H7 (cell line): ENCODE measurements around the gene SOX2. TPM values are rescaled to one million over a fixed set of nuclear protein-coding genes. Genes with fewer than 3 reads are reported as not detected.
A peak's percentile ranks its signal among the peaks of the same experiment; 100 is the strongest.

Source experiments
- DNase-seq: peaks from one replicate; pipeline ENCODE4 v3.0.0; 2012
- H3K27me3 ChIP-seq: 2 replicates; pipeline ENCODE4 v1.6.0; 2011; ENCODE audit warnings: mild to moderate bottlenecking, low read length; ENCODE audit not compliant: control insufficient read depth, insufficient read depth
- H3K36me3 ChIP-seq: replicated peaks from 2 replicates; pipeline ENCODE4 v1.5.1; 2011; ENCODE audit warnings: low read length; ENCODE audit not compliant: control insufficient read depth, insufficient read depth
- H3K4me3 ChIP-seq: 2 replicates; pipeline ENCODE4 v1.5.1; 2011; ENCODE audit warnings: low read depth, mild to moderate bottlenecking, control low read depth, low read length, moderate library complexity; ENCODE audit not compliant: insufficient read depth
- total RNA-seq: library from RNA; depleted of rRNA; stranded (reverse); fragments of >200 nt; shearing (Covaris generic); gene quantifications from 2 replicates; pipeline ENCODE4 v1.2.3, GENCODE V29; 2014; rRNA removed

The SOX2 gene
- total RNA-seq = 233 and 264 TPM in 2 replicates

DNA sequence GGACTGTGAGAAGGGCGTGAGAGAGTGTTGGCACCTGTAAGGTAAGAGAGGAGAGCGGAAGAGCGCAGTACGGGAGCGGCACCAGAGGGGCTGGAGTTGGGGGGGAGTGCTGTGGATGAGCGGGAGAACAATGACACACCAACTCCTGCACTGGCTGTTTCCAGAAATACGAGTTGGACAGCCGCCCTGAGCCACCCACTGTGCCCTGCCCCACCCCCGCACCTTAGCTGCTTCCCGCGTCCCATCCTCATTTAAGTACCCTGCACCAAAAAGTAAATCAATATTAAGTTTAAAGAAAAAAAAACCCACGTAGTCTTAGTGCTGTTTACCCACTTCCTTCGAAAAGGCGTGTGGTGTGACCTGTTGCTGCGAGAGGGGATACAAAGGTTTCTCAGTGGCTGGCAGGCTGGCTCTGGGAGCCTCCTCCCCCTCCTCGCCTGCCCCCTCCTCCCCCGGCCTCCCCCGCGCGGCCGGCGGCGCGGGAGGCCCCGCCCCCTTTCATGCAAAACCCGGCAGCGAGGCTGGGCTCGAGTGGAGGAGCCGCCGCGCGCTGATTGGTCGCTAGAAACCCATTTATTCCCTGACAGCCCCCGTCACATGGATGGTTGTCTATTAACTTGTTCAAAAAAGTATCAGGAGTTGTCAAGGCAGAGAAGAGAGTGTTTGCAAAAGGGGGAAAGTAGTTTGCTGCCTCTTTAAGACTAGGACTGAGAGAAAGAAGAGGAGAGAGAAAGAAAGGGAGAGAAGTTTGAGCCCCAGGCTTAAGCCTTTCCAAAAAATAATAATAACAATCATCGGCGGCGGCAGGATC, at the start of gene SOX2:
TSS of gene SOX2 (plus strand) at position 601 of the 811 bp plus-strand sequence. CDS start 436 bp downstream, outside the sequence.
- H3K36me3 ChIP-seq = no peaks in the 10 kb centered on the region
- peak within 1 kb of the TSS; percentile 99 for H3K4me3 ChIP-seq
- DNase-seq = peak; percentile 99
- H3K27me3 ChIP-seq = peaks cover 1% of the 10 kb centered on the region; the same call in 1 of the 2 replicates

DNA sequence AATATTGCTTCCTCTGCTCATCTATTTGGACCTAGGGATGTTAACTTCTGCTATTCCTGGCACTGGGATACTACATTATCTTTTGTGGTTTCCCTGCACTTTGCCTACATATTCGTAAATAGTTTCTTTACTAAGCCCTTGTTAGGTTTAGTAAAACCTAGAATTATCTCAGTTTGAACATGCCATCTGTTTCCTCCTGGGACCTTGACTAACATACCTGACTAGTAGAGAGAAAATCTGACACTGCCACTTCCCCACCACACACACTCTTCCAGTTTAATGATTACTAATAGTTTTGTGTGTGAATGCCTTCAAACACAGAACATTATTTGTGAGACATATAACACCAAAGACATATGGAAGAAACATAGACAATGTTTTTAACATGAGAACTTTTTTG, 28.2 kb upstream of the SOX2 start:
- DNase-seq = no peak
- Histone ChIP-seq H3K4me3 (no peak overlapping the region), H3K27me3 (no peaks in the 10 kb centered on the region), H3K36me3 (no peaks in the 10 kb centered on the region)

DNA sequence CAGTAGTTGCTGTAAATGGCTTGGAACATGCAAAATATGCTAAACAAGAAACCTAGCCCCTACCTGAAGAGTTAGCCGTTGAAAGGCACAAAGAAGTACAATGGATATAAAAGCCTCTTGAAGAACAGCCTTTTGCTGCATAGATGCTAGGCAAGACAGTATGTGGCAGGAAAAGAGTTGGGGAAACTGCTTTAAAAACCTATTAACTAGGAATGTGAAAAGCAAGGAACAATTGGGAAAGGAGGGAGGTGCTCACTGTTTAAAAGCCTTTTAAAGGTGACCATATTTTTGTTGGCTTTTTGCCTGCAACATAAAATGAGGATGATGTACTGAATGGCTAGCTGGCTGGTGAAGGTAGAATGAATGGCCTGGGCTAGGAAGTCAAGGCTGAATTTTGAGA, 24.5 kb upstream of the SOX2 start:
- no peaks in the 10 kb centered on the region for H3K27me3 ChIP-seq
- DNase-seq = no peak
- no peak overlapping the region for H3K4me3 ChIP-seq
- no peaks in the 10 kb centered on the region for H3K36me3 ChIP-seq

DNA sequence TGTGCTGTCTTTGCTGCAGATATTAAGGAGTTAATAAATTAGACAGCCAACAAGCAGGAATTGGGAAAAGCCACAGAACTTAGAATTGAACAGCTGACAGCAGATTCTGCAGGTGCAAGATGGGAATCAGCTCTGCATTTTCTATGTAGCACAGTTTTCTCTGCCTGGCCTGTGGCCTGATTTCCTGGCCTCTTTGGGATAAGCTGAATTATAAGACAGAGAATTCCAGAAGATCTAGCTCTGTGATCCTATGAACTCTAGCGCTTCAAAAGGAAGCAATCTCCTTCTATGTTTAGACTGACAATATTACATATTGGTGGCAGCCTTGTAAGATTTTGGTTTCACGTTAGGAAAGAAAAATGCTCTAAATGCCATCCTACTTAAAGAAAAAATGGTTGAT, 24.0 kb upstream of the SOX2 start:
- Histone ChIP-seq H3K27me3 (no peaks in the 10 kb centered on the region), H3K4me3 (no peak overlapping the region), H3K36me3 (no peaks in the 10 kb centered on the region)
- no peak for DNase-seq

DNA sequence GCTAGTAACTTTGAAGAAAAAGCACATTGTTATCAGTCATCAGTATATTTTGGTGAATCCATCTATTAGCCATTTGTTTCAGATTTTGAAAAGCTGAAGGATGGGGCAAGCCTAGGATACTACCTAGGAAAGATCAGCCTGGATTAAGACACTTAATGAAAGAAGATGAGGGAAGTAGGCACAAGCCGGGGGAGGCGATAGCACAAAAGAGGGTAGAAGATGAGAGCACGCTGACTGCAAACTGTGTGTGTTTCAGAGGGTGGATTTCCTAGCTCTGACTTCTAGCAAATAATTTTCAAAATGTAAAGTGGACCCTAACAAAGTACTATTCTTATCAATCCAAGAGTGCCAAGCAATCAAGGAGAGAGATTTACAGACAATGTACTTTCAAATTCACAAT, 22.2 kb upstream of the SOX2 start:
- no peak for DNase-seq
- H3K27me3 ChIP-seq = peaks cover 2% of the 10 kb centered on the region; the same call in 1 of the 2 replicates

DNA sequence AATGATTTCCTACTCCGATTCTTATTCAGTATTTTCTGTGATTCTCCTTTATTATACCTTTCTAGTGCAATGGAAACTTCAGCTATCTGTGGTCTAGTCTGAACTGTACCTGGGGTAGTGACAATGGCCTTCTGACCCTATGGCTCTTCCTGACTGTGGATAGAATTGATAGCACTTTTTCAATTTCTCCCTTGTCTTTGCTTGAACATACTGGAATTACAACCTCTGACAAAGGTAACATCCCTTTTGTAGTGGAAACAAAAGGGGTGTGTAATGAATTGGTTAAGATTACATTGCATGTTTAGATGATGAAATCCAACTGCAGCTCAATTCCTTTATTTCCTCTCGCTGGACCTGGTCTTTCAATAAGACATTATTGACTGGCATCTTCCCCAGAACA, 21.0 kb upstream of the SOX2 start:
- Histone ChIP-seq H3K27me3 (peaks cover 10% of the 10 kb centered on the region), H3K36me3 (no peaks in the 10 kb centered on the region), H3K4me3 (no peak overlapping the region)
- DNase-seq = no peak

More for the DNA sequence above, 22.2 kb upstream of the SOX2 start:
- Histone ChIP-seq H3K4me3 (no peak overlapping the region), H3K36me3 (no peaks in the 10 kb centered on the region)

DNA sequence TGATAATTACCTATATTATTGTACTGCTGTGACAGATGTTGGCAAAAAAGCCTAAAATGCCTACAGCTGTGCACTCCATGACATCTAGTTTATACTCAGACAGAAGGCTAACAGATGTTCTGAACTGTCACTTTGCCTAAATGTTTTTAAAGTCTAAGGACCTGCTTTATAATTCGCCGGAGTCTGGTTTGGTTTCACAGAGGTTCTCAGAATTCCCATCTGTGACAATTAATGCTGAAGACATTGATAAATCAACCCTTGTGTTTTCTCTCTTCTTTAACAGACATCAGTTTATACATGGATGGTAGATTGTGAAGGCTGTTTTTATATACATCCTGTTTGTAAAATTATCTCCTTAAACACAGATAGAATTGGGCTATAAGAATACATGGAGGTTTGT, 19.8 kb upstream of the SOX2 start:
- H3K27me3 ChIP-seq = peaks cover 22% of the 10 kb centered on the region
- no peaks in the 10 kb centered on the region for H3K36me3 ChIP-seq
- DNase-seq = no peak
- no peak overlapping the region for H3K4me3 ChIP-seq

DNA sequence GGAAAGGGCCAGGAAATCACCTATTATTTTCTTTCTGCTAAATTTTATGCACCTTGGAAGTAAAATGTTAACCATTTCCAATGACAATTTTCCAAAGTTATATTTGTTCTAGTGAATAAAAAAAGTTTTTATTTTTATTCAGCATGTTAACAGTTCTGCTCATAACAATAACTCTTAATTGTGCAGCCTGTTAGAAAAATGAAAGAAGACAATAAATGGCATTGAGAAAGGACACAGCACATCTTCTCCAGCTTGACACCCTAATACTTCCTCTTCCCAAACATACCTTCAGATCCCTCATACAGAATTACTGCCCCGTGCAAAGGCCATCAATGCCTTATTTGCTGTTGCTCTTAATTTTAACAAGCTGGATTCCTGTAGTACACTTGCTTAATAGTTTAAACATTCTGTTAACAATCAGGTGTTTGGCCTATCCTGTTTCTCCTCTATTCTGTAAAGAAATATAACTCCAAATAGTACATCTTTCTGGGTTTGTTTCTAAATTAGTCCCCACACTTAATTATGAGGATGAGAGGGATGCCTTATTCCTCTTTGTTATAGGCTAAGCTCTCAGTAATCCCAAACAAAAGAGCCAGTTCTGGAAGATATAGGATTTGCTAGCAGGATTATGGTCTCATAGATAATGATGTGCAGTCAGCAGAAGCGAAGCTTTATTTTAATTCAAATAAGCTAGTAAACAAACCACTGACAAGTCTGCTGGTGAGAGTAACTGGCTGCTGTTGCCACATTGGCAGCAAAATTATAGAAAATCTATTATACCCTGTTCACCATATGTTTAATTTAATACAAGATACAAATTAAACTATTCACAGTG, 19.2 kb upstream of the SOX2 start:
- H3K27me3 ChIP-seq = peaks cover 28% of the 10 kb centered on the region
- no peaks in the 10 kb centered on the region for H3K36me3 ChIP-seq
- H3K4me3 ChIP-seq = no peak overlapping the region
- DNase-seq = no peak

DNA sequence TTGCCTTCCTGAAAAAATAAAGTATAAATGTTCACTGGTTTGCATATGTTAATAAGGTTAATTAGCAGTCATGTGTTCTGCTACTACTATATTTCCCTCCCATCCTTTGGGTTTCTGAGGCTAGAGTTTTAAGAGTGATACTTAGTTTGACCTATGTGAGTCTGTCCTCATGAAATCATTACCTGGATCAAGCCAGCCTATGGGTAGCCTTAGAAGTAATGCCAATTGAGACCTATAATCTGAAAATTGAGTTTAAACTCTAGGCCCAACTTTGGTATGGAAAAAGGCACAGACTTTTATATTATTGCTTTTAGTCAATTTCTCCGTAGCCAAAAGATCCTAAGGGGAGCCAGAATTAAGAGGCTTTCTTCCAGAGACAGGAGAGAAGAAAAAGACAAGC, 18.4 kb upstream of the SOX2 start:
- Histone ChIP-seq H3K27me3 (peaks cover 35% of the 10 kb centered on the region), H3K4me3 (no peak overlapping the region), H3K36me3 (no peaks in the 10 kb centered on the region)
- no peak for DNase-seq

DNA sequence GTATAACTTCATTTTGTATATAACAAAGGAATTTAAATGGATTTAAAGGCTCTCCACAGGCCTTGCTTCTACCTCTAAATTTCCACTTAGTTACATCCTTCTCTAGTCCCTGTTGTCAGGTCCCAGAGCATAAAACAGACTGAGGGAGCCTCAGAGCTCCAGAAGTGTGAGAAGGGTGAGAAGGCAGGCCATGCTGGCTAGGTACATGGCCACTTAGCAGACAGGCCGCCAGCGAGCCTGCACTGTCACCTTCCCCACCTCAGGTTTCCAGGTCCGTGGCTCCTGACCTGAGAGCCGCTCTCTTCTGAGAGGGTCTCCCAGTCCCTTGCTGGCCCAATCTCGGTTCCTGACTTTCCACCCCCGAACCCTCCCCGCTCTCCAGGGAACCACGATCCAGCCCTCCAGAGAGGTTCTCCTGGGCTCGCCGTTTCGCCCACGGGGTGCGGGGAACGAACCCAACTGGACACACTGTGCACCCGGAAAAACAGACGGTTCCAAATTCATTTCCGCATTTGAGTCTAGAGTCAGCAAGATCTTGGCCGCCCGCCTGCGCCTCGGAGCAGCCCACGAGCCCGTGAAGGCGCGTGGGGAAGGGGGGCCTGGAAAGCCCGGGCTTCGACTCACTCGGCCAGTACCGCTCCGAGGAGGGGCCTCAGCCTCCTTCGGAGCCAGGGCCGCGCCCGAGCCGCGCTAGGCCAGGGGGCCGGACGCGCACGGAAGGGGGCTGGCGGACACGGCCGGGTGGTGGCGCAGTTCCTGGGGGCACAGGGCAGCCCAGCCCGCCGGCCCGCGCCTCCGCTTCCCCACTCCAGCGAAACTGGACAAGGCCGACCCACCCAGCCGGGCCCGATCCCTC, 16.7 kb upstream of the SOX2 start:
- Histone ChIP-seq H3K27me3 (peaks cover 44% of the 10 kb centered on the region), H3K36me3 (no peaks in the 10 kb centered on the region), H3K4me3 (peak overlapping the region; percentile 57)
- peak; percentile 92 for DNase-seq

DNA sequence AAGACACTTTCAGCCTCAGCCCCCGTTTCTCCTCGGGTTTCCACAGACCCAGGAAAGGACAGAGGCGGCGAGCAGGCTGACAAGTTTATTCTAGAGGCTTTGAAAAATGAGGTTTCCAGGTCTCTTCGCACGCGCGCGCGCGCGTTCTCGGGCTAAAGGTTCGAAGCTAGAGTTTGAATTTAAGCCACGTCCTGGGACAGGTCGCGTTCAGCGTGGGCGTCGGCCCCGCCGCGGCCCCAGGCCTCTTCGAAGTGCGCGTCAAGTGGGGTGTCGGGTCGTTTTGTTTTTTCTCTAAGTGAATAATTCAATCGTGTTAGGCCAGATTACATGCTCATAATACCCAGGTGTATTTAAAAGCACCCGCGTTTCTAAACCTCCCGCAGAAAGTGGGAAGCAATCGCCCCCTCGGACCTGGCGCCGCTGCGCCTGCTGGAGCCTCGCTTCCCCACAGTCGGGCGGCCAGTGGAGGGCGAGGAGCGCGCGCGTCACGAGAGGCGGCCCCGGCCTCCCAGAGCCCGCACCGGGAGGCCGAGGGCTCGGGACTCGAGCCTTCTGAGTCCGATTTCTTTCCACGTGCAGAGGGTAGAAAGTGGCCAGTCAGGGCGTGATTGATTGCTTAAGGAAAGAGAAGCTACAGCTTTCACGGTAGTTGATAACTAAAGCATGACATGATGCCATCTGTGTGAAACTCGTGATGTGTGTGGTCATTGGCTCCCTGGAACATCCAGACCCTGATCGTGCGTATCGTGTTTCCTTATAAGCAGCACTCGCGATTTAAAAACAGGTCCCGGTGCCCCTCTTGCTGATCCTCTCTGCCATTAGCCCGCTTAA, 15.8 kb upstream of the SOX2 start:
- H3K36me3 ChIP-seq = no peaks in the 10 kb centered on the region
- peak overlapping the region; percentile 57 for H3K4me3 ChIP-seq
- H3K27me3 ChIP-seq = peaks cover 44% of the 10 kb centered on the region
- DNase-seq = peak; percentile 66

DNA sequence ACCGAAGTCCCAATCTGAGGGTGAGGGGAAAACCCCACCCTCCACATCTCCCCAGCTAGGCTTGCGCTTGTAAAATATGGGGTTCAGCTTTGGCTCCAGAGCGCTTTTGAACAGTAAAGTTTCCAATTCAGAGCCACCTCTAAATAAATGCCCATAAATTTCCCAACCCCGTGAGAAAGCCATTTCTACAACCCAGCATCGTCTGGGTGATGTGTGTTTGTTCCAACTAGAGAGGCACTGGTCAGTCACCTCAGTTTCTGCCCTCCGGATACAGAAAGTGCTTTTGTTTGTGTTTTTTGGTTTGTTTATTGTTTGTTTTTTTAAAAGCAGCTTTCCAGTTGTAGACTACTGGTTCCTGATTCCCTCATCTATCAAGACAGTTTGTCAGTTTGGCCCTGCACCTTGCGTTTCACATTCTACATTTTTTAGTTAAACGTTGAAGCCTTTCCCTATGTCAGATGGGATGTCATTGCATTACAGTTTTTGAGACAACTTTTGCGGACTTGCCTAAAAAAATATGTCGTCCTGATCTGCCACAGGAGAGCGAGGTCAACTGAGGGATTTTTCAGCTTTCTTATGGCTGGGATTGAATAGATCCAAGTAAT, 15.0 kb upstream of the SOX2 start:
- DNase-seq = no peak
- Histone ChIP-seq H3K36me3 (no peaks in the 10 kb centered on the region), H3K4me3 (peak overlapping the region; percentile 57; the same call in 1 of the 2 replicates), H3K27me3 (peaks cover 44% of the 10 kb centered on the region)

DNA sequence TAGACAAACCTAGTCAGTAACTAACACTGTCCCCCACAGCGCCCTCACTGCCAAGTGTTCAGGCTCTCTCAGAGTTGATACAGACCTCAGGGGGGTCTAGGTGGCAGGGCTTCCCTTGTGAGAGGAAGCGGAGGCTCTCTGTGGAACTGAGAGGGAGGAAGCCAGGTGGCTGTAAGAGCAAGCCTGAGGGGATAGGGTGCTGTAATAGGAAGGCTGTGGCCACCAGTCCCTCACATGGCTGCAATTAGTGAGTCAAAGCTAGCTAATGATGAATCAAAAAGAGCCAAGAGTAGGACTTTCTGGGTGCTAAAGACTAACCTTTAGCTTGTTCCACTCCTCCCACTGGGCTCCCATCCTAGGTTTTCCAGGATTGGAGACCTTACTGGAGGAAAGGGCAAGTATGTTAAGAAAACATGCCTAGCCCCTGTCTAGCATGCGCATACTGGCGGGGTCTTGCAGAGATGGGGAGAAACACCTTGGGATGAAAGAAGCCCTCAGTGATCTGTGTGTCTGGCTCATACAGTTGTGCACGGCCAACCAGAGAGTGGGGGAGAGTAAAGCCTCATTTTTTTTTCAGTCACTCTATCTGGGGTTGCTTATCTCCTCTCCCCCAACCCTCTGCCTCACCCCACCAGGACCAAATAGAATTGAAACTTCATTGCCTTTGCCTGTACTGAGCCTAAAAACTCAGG, 13.3 kb upstream of the SOX2 start:
- no peak overlapping the region for H3K4me3 ChIP-seq
- no peak for DNase-seq
- H3K27me3 ChIP-seq = peaks cover 53% of the 10 kb centered on the region
- H3K36me3 ChIP-seq = no peaks in the 10 kb centered on the region
